Loucy (cell line): Measurements from ENCODE around the gene CCDC91.

Source experiments
- EZH2phosphoT487 ChIP-seq: fragments of 200-600 bp; IDR thresholded peaks from 2 replicates; pipeline ENCODE4 v1.6.1; 2018; ENCODE audit warnings: antibody characterized with exemption, mild to moderate bottlenecking, moderate library complexity, borderline replicate concordance
- TF ChIP-seq, protein P1 (sequence below): fragments of 200-600 bp; sonication (generic); conservative IDR thresholded peaks from 2 replicates; pipeline ENCODE4 v1.5.1; 2014; ENCODE audit warnings: mild to moderate bottlenecking, antibody characterized with exemption, low read length

DNA sequence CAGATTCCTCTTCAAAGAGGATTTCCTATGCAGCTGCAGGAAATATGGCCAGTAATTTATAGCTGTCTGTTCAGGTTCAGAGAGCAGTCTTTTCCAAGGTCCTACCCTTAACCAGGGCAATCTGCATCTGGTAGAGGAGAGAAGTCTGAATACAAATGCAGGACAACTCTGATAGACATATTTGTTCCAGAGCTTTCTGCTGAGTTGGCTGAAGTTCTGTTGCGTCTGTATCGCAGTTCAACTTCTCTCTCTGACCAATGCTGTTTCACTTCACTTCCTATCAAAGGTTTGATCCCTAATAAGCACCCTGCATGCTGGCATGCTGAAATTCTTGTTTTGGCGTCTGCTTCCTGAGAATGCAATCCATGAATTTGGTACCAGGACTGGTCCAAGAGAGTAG is 14.0 kb upstream of the CCDC91 start:
- TF ChIP-seq, protein P1, sequence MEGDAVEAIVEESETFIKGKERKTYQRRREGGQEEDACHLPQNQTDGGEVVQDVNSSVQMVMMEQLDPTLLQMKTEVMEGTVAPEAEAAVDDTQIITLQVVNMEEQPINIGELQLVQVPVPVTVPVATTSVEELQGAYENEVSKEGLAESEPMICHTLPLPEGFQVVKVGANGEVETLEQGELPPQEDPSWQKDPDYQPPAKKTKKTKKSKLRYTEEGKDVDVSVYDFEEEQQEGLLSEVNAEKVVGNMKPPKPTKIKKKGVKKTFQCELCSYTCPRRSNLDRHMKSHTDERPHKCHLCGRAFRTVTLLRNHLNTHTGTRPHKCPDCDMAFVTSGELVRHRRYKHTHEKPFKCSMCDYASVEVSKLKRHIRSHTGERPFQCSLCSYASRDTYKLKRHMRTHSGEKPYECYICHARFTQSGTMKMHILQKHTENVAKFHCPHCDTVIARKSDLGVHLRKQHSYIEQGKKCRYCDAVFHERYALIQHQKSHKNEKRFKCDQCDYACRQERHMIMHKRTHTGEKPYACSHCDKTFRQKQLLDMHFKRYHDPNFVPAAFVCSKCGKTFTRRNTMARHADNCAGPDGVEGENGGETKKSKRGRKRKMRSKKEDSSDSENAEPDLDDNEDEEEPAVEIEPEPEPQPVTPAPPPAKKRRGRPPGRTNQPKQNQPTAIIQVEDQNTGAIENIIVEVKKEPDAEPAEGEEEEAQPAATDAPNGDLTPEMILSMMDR: no peak
- no peak for TF ChIP-seq EZH2phosphoT487
